Measurements from ENCODE around the gene ROS1.

The ROS1 gene

DNA sequence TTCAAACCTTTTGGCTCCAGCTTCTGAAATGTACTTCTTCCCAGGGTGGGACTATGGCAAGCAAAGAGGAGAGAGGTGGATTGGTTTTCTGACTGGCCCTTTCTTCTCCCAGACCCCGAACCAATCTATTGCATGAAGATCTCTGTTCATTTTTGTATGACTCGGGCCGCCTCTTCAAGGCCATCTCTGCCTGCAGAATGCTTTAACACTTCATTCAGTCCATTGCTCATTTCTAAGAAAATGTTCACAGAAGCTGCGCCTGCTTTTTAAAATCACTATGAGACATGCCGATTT is 158.7 kb downstream of the ROS1 start:
- H2AK5ac ChIP-seq (ENCODE audit: low read length): no peak overlapping the region
- H3K4me1 ChIP-seq (ENCODE audit: control insufficient read depth, low read depth, low read length): peaks cover 4% of the 10 kb centered on the region
- no peak for DNase-seq
- H3K23ac ChIP-seq (ENCODE audit: low read length): no peak overlapping the region
- H3K4ac ChIP-seq (ENCODE audit: low read depth, low read length): no peak overlapping the region
- H3K9ac ChIP-seq (ENCODE audit: low read length): no peak overlapping the region
- no peak overlapping the region for H2BK15ac ChIP-seq (replicated peaks; ENCODE audit: low read depth)
- no peak overlapping the region for H3K56ac ChIP-seq (ENCODE audit: low read length)
- H3K27me3 ChIP-seq (ENCODE audit: insufficient read depth, low read length, poor library complexity): peaks cover 78% of the 10 kb centered on the region
- H3K4me2 ChIP-seq (ENCODE audit: low read length): no peak overlapping the region
- H3K4me3 ChIP-seq (ENCODE audit: low read length): no peak overlapping the region
- no peak overlapping the region for H2BK120ac ChIP-seq (ENCODE audit: low read depth, low read length)
- H3K18ac ChIP-seq (ENCODE audit: low read length): no peak overlapping the region
- no peak overlapping the region for H4K5ac ChIP-seq (ENCODE audit: low read length)
- no peaks in the 10 kb centered on the region for H3K36me3 ChIP-seq (ENCODE audit: control insufficient read depth, insufficient read depth, low read length)
- no peaks in the 10 kb centered on the region for H3K79me2 ChIP-seq (ENCODE audit: control insufficient read depth, insufficient read depth, low read length)
- no CpG with 5 or more reads among the region's 5 CpGs for WGBS (ENCODE audit: extremely low coverage, insufficient coverage, low lambda C conversion rate)
- no peak overlapping the region for H2BK5ac ChIP-seq (ENCODE audit: low read length)
- no peaks in the 10 kb centered on the region for H3K79me1 ChIP-seq (ENCODE audit: low read length)
- no peak overlapping the region for H3K27ac ChIP-seq (ENCODE audit: low read depth, low read length)
- H4K8ac ChIP-seq (ENCODE audit: low read depth, low read length): no peak overlapping the region

DNA sequence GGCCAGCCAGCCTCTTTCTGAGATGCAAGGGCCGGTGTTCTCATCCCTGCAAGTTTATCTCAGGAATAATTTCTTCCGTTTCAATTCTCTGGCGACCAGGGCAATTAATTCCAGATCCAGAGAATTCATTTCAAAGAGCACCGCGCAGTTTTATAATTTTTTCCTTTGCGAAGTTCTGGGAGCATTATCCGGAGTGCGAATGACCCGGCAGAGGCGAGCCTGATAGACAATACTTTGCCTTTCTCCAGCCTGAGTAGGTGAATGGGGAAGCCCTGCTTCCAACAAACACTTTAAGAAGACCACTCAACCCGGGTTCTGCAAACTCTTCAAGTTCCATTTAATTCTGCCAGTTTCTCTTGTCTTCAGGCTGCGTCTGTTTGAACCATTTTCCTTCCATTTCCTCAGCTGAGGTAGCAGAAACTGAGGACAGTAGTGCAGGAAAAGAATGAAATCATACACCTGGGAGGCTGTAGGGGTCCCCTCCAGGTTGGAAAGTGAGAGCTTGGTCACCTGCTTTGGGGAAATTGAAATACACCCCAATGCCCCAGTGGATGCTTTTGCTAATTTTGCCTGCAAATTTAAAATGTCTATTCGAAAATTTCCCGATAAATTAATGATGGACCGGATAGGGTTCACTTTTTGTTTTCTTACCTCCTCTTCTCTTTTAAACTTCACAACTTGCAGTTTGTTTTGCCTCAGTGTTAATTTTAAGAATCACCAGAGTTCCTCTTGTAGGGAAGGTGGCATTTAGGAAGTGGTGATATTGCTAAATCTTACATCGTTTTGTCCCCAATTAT is 159.3 kb downstream of the ROS1 start:
- Histone ChIP-seq H3K4me3 (ENCODE audit: low read length) (no peak overlapping the region), H3K27me3 (ENCODE audit: insufficient read depth, low read length, poor library complexity) (peaks cover 79% of the 10 kb centered on the region), H3K18ac (ENCODE audit: low read length) (no peak overlapping the region), H3K23ac (ENCODE audit: low read length) (no peak overlapping the region), H4K5ac (ENCODE audit: low read length) (no peak overlapping the region), H3K27ac (ENCODE audit: low read depth, low read length) (no peak overlapping the region), H3K79me2 (ENCODE audit: control insufficient read depth, insufficient read depth, low read length) (no peaks in the 10 kb centered on the region), H3K9ac (ENCODE audit: low read length) (no peak overlapping the region), H2BK5ac (ENCODE audit: low read length) (no peak overlapping the region), H3K79me1 (ENCODE audit: low read length) (no peaks in the 10 kb centered on the region), H3K4me1 (ENCODE audit: control insufficient read depth, low read depth, low read length) (peaks cover 4% of the 10 kb centered on the region), H3K4me2 (ENCODE audit: low read length) (no peak overlapping the region), H2AK5ac (ENCODE audit: low read length) (no peak overlapping the region), H3K56ac (ENCODE audit: low read length) (no peak overlapping the region), H3K36me3 (ENCODE audit: control insufficient read depth, insufficient read depth, low read length) (no peaks in the 10 kb centered on the region), H2BK15ac (replicated peaks; ENCODE audit: low read depth) (no peak overlapping the region), H3K4ac (ENCODE audit: low read depth, low read length) (no peak overlapping the region), H4K8ac (ENCODE audit: low read depth, low read length) (no peak overlapping the region), H2BK120ac (ENCODE audit: low read depth, low read length) (no peak overlapping the region)
- no peak for DNase-seq
- no CpG with 5 or more reads among the region's 16 CpGs for WGBS (ENCODE audit: extremely low coverage, insufficient coverage, low lambda C conversion rate)

DNA sequence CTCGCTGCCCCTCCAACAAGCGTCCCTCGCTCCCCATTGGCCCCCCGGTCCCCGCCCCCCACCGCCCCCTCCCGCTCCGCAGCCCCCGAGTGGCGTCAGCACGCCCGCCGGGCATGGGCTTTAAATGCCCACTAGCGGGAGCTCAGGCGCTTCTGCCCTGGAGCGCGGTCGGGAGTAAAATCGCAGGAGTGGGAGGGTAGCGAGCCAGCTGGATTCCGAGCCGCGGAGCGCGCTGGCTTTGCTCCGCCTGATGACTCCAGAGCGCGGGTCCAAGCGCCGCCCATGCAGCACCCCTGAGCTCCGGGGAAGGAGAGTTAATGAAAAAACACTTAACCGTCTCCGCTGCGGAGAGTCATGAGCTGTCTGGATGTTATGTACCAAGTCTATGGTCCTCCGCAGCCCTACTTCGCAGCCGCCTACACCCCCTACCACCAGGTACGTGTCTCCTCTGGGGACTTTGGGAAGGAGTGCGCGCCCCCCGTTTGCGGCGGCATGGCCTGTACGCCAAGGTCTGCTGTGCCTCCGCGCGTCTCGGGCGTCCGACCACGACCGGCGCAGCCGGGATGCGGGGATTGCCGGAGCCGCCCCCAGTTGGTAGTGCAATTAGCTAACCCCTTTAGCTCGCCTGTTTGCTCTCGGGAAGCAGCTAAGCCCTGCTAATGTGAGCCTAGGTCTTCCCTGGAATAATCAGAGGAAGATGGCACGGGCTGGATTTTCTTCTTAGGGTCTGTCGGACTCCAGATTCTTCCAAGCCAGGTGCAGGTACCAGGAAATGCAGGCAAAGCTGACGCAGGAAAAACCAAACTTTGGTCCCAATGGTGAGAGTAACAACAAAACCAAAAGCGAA is 160.1 kb downstream of the ROS1 start, which contains the start of gene VGLL2:
VGLL2 (plus strand) TSS at position 149 of the 847 bp plus-strand sequence; CDS start at position 355, 206 bp downstream.
- no CpG with 5 or more reads among the region's 63 CpGs for WGBS (ENCODE audit: extremely low coverage, insufficient coverage, low lambda C conversion rate)
- no peak within 1 kb of the TSS for H2BK120ac ChIP-seq (ENCODE audit: low read depth, low read length)
- H3K4me1 ChIP-seq (ENCODE audit: control insufficient read depth, low read depth, low read length): peaks cover 4% of the 10 kb centered on the region
- peak; percentile 72 for DNase-seq
- H3K79me2 ChIP-seq (ENCODE audit: control insufficient read depth, insufficient read depth, low read length): no peaks in the 10 kb centered on the region
- H4K5ac ChIP-seq (ENCODE audit: low read length): no peak within 1 kb of the TSS
- peaks cover 74% of the 10 kb centered on the region for H3K27me3 ChIP-seq (ENCODE audit: insufficient read depth, low read length, poor library complexity)
- no peaks in the 10 kb centered on the region for H3K36me3 ChIP-seq (ENCODE audit: control insufficient read depth, insufficient read depth, low read length)
- no peak within 1 kb of the TSS for H3K23ac ChIP-seq (ENCODE audit: low read length)
- H3K18ac ChIP-seq (ENCODE audit: low read length): no peak within 1 kb of the TSS
- no peak within 1 kb of the TSS for H4K8ac ChIP-seq (ENCODE audit: low read depth, low read length)
- no peak within 1 kb of the TSS for H2AK5ac ChIP-seq (ENCODE audit: low read length)
- H3K4ac ChIP-seq (ENCODE audit: low read depth, low read length): no peak within 1 kb of the TSS
- H2BK15ac ChIP-seq (replicated peaks; ENCODE audit: low read depth): no peak within 1 kb of the TSS
- H3K9ac ChIP-seq (ENCODE audit: low read length): no peak within 1 kb of the TSS
- H3K27ac ChIP-seq (ENCODE audit: low read depth, low read length): no peak within 1 kb of the TSS
- H3K79me1 ChIP-seq (ENCODE audit: low read length): no peaks in the 10 kb centered on the region
- peak within 1 kb of the TSS; percentile 78 for H3K4me2 ChIP-seq (ENCODE audit: low read length)
- no peak within 1 kb of the TSS for H2BK5ac ChIP-seq (ENCODE audit: low read length)
- H3K56ac ChIP-seq (ENCODE audit: low read length): peak within 1 kb of the TSS; percentile 45
- H3K4me3 ChIP-seq (ENCODE audit: low read length): peak within 1 kb of the TSS; percentile 34

DNA sequence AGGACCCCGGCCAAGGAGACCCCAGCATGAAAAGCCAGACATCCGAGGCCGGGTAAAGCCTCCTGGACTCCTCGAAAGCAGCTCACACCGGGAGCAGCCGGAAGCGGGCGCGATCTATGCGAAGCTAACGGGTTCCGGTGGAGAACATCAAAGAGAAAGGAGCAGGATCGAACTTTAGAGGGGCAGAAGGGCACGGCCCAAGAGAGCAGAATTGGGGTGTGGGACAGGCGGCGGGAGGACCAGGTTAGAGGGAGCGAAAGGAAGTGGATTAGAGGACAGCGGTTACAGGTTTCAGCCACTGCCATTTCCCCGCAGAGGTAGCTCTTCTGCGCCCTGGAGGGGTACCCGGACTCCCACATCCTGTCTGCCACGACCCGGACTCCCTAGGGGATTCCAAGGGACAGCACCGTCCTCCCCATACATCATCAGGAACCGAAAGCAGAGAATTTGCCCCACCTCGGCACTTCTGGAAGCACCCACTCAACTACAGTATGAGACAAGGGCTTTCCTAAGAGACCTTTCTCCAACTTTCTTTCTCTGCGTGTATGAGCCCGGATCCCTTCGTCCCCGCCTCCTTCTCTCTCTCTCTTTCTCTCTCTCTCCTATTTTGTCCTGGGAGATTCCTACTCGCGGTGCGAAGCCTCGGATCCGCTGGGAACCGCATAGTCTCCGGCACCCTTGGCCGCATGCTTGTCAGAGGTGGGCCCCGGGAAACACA is 160.9 kb downstream of the ROS1 start:
- DNase-seq: peak; percentile 51
- Histone ChIP-seq H3K79me1 (ENCODE audit: low read length) (no peaks in the 10 kb centered on the region), H3K27ac (ENCODE audit: low read depth, low read length) (no peak overlapping the region), H3K4me1 (ENCODE audit: control insufficient read depth, low read depth, low read length) (peaks cover 4% of the 10 kb centered on the region), H3K4ac (ENCODE audit: low read depth, low read length) (no peak overlapping the region), H3K27me3 (ENCODE audit: insufficient read depth, low read length, poor library complexity) (peaks cover 67% of the 10 kb centered on the region), H3K79me2 (ENCODE audit: control insufficient read depth, insufficient read depth, low read length) (no peaks in the 10 kb centered on the region), H3K36me3 (ENCODE audit: control insufficient read depth, insufficient read depth, low read length) (no peaks in the 10 kb centered on the region), H2BK15ac (replicated peaks; ENCODE audit: low read depth) (no peak overlapping the region), H3K9ac (ENCODE audit: low read length) (no peak overlapping the region), H3K56ac (ENCODE audit: low read length) (peak overlapping the region; percentile 45), H2BK5ac (ENCODE audit: low read length) (no peak overlapping the region), H3K4me2 (ENCODE audit: low read length) (peak overlapping the region; percentile 78), H3K18ac (ENCODE audit: low read length) (no peak overlapping the region), H2BK120ac (ENCODE audit: low read depth, low read length) (no peak overlapping the region), H4K5ac (ENCODE audit: low read length) (no peak overlapping the region), H3K23ac (ENCODE audit: low read length) (no peak overlapping the region), H3K4me3 (ENCODE audit: low read length) (peak overlapping the region; percentile 34), H2AK5ac (ENCODE audit: low read length) (no peak overlapping the region), H4K8ac (ENCODE audit: low read depth, low read length) (no peak overlapping the region)
- WGBS (ENCODE audit: extremely low coverage, insufficient coverage, low lambda C conversion rate): no CpG with 5 or more reads among the region's 39 CpGs

DNA sequence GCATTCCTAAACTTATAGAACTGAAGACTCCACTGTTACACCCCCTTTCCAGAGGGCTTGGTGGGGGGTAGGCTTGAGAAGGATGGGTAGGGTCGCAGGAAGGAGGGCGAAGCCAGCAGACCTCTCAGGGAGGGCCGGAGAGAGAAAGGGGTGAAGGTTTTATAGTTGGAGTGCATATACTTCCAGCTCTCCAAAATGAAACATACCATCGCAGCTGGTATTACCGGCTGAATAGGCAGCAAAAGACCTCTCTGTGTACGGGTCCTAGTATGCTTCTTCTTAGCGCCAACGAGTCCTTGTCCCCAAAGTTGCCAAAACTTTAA is 161.4 kb downstream of the ROS1 start:
- WGBS (ENCODE audit: extremely low coverage, insufficient coverage, low lambda C conversion rate): no CpG with 5 or more reads among the region's 8 CpGs
- no peak overlapping the region for H3K4me3 ChIP-seq (ENCODE audit: low read length)
- H3K4me2 ChIP-seq (ENCODE audit: low read length): peak overlapping the region; percentile 78
- no peak overlapping the region for H3K18ac ChIP-seq (ENCODE audit: low read length)
- H3K23ac ChIP-seq (ENCODE audit: low read length): no peak overlapping the region
- H3K27ac ChIP-seq (ENCODE audit: low read depth, low read length): no peak overlapping the region
- H3K79me1 ChIP-seq (ENCODE audit: low read length): no peaks in the 10 kb centered on the region
- H2BK15ac ChIP-seq (replicated peaks; ENCODE audit: low read depth): no peak overlapping the region
- no peaks in the 10 kb centered on the region for H3K36me3 ChIP-seq (ENCODE audit: control insufficient read depth, insufficient read depth, low read length)
- H4K8ac ChIP-seq (ENCODE audit: low read depth, low read length): no peak overlapping the region
- H4K5ac ChIP-seq (ENCODE audit: low read length): no peak overlapping the region
- peaks cover 62% of the 10 kb centered on the region for H3K27me3 ChIP-seq (ENCODE audit: insufficient read depth, low read length, poor library complexity)
- H2AK5ac ChIP-seq (ENCODE audit: low read length): no peak overlapping the region
- DNase-seq: no peak
- H2BK5ac ChIP-seq (ENCODE audit: low read length): no peak overlapping the region
- no peak overlapping the region for H2BK120ac ChIP-seq (ENCODE audit: low read depth, low read length)
- H3K79me2 ChIP-seq (ENCODE audit: control insufficient read depth, insufficient read depth, low read length): no peaks in the 10 kb centered on the region
- H3K56ac ChIP-seq (ENCODE audit: low read length): no peak overlapping the region
- H3K4ac ChIP-seq (ENCODE audit: low read depth, low read length): no peak overlapping the region
- peaks cover 4% of the 10 kb centered on the region for H3K4me1 ChIP-seq (ENCODE audit: control insufficient read depth, low read depth, low read length)
- no peak overlapping the region for H3K9ac ChIP-seq (ENCODE audit: low read length)
